Fibroblast of upper back skin (primary cell): Measurements from ENCODE around the gene MEIS2.
A peak's percentile ranks its signal among the peaks of the same experiment; 100 is the strongest.

Experiments
- DNase-seq: peaks from one replicate; pipeline ENCODE4 v3.0.0-alpha.2; 2013

MEIS2 gene

DNA sequence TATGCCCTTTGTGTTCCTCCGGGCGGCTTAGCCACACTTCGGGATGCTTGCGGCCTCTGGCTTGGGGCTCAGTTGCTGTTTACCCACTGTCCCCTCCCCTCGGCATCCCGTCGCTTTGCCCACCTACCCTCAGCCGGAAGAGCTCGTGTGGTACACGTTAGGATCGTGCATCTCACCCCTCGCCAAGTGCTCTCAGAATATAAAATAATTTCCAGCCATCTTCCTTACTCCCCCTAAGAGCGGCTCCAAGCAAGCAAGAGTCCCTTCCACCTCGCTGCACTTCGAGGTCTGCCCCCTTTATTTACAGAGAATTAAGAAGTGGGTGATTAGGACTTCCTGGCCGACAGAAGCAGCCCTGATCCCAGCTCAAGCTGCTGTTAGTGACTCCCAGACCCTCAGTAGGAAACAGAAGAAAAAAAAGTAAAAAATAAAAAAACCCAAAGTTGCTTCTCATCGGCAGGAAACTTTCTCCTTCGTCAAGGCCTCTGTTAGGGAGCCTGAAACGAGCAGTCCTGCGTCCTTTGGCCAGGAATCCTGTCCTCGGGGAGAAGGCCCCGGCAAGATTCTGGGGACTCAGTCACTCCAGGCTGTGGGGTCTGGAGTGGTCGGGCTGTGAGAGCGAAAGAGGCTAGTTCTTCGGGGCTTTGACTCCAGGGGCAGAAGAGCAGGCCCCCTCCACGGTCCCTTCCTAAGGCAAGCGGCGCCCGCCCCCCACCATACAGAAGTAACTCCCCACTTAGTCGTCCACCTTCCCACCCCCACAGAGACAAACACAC is 3.0 kb downstream of the MEIS2 start:
- DNase-seq: no peak

DNA sequence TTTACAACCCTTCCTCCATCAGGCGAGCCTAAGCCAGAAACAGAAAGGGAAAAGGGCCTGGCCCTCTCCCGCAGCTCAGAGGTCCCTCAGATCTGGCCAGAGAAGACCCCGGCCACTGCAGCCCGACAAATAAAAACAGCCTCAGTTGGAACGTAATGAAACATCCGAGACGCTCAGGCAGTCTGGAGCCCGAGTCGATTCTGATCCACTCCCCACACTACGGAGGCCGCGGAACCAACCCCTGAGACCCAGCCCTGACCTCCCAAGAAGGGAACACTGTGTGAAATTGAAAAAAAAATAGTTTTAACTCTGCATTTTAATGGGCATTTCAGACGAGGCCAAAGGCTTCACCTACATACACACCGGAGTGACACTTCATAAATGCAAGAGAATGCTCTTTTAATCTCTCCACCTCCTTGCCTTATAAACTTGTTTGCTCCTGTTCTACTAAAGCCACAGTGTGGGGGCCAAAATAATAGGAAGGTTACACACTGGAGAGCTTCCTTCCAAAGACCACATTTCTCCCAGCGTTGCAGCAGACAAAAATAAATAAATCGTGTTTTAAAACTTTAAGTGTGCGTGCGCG is 3.7 kb downstream of the MEIS2 start:
- DNase-seq: no peak

DNA sequence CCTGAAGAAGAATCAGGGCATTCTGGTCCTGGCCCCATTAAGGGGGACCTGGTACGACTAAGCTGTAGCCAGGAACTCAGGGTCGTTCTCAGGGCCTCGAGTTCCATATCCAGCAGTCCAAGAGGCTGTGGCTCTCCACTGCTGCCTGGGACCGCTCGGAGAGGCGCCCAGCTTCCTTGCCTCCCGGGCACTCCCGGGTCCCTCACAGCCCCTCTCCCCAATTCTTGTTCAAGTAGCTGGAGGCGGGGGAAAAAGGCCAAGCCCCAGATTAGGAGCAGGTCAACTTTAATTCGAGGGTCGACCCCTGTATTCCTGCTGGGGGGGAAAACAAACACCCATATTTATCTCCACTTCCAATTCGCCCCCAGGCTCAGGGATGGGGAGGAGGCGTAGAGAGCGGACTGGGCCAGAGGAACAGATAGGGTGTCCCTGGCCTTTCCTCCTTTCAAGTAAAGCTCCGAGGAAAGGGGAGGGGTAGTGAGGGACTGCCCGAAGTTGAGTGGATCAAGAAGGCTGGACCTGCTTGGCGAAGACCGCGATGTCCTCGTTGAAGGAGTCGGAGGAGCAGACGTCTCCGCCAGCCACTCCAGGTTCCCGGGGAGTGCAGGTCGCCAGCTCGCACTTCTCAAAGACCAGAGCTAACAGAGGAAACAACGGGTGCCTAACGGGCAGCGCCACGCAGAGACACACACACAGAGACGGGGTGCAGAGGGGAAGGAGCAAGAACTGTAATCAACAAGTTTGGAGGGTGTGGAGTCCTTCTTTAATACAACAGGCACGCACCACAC is 4.4 kb downstream of the MEIS2 start:
- no peak for DNase-seq

DNA sequence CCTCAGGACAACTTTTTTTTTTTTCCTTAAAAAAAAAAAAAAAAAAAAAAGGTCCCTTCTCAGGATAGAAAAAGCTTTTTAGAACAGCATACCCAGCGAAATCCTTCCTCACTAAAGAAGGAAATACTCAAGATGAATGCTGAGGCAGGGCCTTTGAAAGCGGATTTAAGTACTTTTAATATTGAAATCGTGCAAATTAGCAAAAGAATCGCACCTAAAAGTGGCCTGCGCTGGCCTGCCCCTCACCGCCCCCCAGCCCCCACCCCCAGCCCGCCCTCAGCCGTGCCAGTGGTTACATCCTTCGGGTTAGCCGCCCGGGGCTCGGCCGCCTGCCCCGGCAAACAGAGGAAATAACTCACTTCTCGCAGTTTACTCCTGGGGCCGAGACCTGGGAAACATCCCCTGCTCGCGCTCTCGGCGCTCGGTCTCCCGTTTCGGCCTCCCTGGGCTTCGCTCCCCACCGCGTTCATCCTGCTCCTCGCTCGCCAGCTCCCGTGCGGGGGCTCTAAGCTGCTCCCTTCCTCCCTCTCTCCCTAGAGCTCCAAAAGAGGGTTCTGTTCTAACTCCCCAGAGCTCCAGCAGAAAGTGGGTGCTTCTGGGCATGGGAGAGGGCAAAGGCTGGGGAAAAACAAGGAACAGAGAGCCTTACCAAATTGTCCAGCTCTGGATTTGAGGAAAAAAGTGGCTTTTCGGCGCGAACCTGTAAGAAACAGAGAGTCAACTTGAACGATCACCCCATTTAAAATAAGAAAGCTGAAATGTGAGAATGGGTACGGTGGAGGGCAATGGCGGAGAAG is 5.2 kb downstream of the MEIS2 start:
- DNase-seq: no peak

DNA sequence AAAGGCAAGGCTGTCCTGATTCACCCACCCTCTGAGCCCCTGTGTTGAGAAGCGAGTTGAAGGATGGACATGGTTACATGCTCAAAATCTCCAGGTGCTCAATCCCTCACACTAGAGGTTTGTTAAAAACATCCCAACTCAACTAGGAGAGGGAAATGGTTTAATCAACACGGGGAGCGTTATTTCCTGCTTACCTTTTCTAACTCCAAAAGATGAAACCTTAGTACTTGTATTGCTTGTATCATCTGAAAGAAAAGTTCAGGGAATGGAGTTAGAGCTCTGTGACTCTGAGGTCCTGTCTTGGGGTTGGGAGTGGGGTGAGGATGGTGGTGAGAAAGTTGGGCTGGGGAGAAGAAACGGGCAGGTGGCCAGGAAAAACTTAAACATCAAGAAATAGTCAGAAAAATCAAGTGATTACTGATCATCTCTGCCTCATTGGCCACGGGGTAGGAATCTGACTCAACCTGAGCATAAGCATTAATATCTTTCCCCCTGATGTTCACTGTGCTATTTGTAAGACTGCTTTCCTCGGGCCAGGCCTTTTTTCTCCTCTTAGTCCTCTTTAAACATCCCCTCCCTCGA is 5.9 kb downstream of the MEIS2 start:
- peak; percentile 55 for DNase-seq

DNA sequence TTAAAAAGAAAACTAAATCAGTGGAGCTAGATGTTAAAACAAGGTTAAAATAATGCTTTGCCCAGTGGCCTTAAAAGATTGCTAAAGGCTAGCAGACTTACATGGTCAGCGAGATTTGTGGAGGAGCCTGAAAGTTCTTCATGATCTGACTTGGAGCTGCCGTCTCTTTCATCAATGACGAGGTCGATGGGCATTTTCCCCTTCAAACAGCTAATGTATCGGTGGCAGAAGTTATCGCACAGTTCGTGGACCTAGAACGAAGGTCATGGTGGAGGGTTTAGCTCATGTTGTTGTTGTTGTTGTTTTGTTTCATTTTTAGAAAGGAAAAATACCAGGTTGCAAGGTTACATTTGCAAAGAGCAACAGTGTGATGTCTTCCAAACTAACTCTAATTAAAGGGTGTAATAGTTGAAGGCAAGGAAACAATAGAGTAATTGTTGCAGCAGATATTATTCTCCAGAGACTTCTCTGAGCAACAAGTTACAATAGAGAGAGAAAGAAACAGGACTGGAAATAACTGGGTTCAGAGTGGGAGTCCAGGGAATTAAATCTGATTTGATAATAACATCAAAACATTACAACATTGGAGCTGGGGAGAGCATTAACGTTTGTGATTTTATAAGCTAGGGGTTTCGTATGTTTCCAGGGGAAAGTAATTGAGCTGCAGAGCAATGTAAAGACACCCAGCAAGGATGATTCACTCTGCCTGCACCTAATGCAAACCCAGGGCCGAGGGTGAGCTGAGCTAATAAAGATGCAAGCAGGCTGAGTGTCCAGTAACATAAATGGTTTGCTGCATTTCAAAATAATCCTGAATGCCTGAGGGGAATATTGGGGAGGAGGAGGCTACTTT is 6.6 kb downstream of the MEIS2 start:
- DNase-seq: peak; percentile 89

DNA sequence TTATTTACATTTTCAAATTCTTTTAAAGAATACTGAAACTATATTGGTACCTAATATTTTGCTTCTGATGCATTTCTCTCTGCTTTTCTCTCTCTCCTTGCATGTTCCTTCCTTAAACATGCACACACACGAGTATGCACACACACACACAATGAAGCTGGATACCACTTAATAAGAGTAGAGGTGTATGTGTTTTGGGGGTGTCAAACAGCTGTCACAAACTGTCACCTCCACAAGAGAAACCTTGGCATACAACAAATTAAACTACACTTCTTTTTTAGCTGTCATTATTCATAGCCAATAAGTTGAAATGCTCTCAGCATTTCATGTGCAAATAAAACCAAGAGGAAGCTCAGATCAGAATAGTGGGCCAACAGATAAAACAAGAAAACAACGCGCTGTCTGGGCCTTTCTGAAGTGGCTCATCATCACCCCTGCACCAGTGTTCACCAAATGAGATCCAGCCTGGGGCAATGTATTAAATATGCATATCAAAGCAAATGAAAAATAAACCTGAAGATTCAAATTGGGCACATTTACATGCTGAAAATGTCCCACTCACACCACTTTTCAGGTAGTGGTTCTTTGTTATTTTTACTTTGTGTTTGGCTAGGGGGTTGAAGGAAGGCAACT is 9.7 kb downstream of the MEIS2 start:
- no peak for DNase-seq

DNA sequence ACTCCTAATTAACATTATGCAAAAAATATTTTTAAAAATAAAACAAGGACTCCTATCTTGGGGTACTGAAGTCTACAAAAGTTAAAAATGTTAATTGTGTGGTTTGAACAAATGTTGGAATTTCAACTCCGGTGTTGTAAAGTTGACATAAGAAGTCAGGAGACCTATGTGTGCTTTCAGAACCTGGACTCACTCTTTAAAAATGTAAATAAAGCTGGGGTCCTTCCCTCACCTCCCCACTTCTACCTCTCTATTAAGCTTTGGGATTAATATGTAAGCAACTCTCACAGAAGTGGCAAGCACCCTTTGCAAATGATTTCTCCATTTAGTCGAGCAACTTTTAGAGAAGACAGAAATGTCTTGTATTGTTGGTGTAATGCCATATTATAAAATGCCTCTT is 11.9 kb downstream of the MEIS2 start:
- DNase-seq: no peak

DNA sequence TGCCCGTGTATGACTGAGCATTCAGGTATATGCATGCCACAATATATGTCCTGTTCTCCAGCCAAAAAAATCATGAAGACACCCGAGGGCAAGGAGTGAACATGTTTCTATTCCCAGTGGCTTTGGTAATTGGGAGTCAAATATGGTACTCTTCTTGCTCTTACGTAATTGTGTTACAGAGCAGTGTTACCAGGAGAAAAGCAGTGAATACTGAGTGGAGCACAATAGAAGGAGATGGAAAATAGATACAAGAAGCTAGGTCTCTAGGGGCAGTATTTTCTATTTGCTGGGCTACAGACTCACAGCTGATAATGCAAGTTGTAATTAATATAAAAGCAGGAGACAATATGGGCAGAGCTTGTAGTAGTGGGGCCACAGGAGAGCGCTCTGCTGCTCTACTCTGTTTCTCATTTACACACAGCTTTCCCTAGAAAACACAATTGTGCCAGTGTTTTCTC is 13.2 kb downstream of the MEIS2 start:
- DNase-seq: no peak

DNA sequence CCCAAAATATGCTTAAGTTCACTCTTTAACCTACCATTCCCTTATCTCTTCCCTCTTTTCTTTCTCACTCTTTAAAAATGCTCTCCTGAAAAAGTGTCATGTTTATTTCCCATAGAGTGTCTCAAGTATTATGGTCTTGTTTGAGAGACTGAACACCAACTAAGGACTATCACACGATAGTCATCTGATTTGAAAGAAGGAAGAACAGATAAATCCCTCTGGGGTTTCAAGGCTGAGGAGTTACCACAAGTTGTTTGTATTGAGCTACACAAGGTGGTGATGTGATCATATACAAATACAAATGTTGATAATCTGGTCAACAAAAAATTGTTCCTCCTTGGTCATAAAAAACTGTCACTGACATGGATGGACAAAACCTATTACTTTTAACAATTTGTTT is 13.8 kb downstream of the MEIS2 start:
- DNase-seq: no peak

DNA sequence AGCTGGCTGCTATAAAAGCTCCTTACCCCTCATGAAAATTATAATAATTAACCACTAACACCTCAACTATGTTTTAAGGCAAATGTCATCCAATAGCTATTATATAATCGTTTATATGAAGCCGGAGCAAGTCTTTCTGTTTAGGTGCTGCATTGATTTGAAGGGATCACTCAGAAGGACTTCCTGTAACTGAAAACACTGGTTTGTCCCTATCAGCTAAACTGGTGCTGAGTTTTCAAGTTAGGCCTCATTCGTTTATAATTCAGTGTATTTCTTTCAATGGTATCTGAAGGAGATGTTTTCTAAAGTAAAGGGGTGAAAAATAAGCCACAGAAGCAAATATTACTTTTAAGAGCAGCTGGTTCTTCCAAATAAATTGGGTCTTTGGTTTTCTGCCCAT is 14.2 kb downstream of the MEIS2 start:
- DNase-seq: no peak

DNA sequence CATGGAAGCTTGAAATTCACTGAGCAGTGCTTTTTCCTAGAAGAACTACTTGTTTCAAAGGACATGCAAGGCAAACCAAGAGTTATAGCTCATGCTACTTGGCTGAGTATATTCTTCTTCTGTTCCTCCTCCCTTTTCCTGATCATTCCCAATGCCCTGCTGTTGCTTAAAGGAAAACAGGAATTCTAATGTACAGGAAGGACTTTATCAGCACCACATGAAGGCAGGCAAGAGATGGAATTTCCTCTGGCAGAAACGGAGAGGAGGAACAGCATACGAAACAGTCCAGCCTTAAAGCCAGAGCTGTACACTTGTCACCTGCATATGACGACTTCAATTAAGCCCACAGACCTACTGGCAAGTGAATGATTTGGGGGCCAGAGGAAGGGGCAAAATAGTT is 15.7 kb downstream of the MEIS2 start:
- DNase-seq: no peak

DNA sequence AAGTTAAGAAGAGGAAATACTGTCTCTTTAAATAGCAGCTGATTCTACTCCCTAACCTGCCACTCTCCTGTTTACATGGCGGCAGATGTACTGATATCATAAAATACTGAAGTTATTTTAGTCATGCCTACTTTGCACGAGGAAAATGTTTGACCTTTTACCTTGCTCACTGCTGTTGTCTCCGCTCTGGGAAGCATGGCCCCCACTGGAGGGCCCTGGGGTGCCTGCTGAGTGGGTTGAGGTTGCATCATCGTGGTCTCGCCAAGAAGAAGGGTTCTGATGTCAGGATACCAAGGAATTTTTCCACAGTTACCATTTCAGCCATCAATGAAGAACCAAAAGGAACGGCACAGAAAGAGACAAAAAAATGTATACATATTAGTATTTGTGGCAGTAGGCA is 16.7 kb downstream of the MEIS2 start:
- no peak for DNase-seq

DNA sequence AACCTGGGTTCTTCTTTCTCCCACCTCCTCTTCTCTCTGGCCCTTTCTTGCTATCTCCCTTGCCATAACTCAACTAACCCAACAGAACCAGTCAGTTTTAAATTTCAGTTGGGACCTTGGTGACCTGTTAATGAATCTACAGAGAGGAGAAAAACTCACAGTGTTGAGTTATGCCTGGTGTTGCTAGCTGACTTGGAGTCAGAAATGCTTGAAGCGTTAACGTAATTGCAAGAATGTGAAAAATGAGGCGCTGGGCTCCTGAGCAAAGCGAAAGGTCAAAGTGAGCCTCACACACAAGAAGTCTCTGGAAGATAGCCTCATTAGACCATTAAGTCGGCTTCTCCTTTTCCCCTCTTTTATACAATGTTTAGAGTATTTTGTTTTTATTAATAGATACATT is 18.4 kb downstream of the MEIS2 start:
- no peak for DNase-seq

DNA sequence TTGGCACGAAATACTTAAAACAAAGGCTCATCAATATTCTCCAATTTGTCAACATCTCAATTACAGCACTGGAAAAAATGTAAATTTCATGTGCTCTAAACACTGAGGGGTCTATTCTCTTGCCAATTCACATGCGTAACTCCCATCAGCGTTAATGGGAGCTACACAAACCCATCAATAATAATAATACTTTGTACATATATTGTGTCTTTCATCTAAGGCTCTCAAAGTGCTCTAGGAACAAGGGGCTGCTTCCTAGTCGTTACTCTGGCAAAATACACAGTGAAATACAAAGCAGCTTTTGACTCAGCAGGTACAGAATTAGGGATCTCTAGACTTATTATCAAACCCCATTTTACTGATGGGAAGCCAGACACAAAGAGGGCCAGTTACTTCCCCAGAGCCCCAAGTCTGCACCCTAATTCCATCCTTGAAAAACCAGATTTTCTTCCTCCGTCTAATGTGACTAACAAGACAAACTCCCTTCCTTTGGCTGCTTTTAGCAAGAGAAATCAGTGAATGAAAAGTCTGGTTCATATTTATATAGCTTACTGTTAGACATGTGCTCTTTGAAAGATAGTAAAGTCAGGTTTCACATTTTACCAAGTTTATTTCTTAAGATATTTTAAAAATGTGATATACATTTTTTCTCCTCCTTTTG is 20.0 kb downstream of the MEIS2 start:
- DNase-seq: no peak

DNA sequence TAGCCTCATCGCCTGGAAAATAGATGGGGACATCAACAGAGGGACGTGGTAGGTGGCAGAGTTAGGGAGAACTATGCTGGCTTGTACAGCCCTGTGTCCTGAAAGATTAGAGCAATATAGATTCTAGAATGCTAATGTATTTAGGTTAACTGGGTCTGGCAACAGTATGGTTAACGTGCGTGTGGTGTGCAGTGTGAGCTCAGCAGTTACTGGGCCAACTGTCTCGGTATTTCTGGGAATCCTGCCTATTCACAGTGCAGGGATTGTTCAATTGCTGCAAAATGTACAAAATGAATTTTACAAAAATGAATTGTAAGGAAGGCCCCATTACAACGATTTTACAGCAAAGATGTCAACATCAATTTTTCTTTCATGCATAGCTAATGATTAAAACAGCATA is 20.6 kb downstream of the MEIS2 start:
- peak; percentile 87 for DNase-seq

DNA sequence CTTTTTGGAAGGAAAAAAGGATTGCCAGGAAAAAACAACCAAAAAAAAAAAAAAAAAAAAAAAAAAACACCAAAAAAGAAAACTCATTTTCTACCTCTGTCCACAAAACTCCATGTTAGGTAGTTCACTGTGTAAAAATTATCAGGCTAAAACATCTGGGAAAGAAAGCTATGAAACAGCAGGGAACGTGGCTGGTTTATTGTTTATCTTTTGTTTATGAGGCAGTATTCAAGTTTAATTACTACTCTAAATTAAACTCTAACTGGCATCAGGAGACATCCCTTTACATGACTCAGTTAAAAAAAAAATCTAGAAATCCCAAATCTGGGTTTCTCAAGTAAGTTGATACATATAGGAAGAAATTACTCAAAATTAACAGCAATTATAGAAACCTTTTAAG is 21.8 kb downstream of the MEIS2 start:
- DNase-seq: no peak

DNA sequence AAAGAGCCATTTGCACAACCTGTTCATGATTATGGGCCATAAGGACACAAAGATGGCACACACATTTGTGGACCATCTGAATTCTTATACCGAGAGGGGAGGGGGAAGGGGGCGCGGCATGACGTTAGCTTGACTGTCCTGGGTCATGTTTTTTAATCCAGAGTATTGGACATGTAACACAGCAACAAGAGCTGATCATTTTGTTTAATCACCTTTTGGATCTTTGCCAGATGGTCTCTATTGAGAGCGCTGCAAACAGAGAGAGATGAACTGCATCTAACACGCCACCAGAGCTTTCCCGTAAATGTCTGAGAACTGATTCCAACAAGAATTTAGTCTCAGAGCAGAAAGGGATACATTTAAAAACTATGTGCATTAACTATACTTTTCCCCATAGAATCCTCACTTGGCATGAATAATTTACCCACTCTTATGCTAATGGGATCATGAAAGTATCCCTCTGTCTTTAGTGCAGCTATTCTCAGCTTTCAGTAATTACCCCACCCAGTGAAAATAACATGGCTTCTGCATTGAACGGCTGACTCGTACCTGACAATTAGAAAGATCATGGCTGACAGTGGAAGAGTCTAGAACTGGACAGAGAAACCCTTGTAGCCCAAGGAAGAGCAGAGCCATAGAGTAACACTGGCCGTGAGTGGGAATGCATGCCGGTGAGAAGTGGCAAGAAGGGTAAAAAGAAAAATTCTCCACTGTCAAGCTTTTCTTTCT is 22.6 kb downstream of the MEIS2 start:
- DNase-seq: peak; percentile 17

DNA sequence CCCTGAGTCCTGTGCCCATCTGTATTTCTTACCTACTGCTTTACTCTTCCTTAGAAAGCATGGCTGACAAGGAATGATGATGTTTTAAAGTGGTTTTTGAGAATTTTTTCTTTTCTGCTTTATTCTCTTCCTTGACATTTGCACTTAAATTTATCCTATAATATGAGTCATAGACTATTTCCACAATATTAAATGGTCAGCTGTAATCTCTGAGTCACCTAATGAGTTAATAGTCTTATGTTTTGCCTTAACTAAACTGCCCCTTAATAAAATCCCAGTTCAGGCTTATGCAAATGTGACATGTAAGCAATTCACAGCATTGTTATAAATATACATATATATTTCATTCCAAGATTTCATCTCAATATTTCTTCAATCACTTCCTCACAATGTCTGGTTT is 23.8 kb downstream of the MEIS2 start:
- DNase-seq: peak; percentile 44

DNA sequence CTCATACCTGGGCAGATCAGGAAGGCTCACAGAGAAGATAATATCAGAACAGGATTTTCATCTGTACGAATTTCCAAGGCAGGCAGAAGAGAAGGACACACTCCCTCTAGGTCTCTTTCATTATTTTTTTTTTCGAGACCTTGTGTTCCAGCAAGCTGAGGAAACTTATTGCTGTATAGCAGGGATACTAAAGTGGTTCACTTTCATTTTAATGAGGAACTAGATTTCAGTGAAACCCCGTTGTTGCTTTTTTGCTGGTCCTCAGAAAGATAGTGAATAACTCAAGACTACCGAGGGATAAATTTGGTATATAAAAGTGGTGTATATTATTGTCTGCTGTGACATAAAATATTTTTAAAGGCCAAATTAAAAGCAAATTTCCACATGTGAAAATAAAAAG is 24.6 kb downstream of the MEIS2 start:
- no peak for DNase-seq
